OCI-LY3 (cell line): ENCODE results near the gene HHAT.

Source experiments
- CTCF ChIP-seq: fragments of 200-600, 300-600 bp; sonication (generic); IDR thresholded peaks from 2 replicates; pipeline ENCODE4 v1.5.1; 2014; ENCODE audit warnings: antibody characterized with exemption, low read length, low read depth
- EZH2phosphoT487 ChIP-seq: fragments of 200-600 bp; shearing (Covaris generic); IDR thresholded peaks from 2 replicates; pipeline ENCODE4 v1.6.1; 2018; ENCODE audit warnings: antibody characterized with exemption, mixed run types, low read depth

- TF ChIP-seq CTCF (no peak), EZH2phosphoT487 (no peak)
These were observed 289.7 kb downstream of the HHAT start for GRCh38 chr1:210618369-210618768.
